Measurements from ENCODE around the gene CARMIL1. TPM values are rescaled to one million over a fixed set of nuclear protein-coding genes. Genes with fewer than 3 reads are reported as not detected.
A peak's percentile ranks its signal among the peaks of the same experiment; 100 is the strongest.

Gene CARMIL1
- total and polyA plus RNA-seq, 2 of the 8 experiments (the other 6 are each of a cell fraction or from before 2014, with no cell fraction given): 20.3 to 40.4 TPM

DNA sequence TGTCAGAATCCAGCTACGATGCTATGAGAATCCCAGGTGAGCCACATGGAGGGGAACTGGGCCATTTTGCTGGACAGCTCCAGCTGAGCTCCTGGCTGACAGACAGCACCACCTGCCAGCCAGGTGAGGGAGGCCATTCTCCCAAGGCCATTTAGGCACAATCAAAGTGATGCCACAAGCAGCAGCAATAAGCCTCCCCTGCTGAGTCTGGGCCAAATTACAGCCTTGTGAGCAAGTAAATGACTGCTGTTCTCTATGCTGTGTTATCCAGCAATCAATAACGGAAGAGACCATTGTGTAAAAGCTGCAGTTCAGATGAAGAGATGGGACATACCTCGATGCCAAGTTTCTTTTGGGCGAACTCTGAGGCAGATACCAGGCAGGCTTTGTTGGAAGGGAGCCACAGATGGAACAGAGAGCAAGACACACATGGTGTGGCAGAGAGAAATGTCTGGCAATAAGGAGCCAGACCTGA is 358.8 kb downstream of the CARMIL1 start (continued):
- TF ChIP-seq, protein P1, sequence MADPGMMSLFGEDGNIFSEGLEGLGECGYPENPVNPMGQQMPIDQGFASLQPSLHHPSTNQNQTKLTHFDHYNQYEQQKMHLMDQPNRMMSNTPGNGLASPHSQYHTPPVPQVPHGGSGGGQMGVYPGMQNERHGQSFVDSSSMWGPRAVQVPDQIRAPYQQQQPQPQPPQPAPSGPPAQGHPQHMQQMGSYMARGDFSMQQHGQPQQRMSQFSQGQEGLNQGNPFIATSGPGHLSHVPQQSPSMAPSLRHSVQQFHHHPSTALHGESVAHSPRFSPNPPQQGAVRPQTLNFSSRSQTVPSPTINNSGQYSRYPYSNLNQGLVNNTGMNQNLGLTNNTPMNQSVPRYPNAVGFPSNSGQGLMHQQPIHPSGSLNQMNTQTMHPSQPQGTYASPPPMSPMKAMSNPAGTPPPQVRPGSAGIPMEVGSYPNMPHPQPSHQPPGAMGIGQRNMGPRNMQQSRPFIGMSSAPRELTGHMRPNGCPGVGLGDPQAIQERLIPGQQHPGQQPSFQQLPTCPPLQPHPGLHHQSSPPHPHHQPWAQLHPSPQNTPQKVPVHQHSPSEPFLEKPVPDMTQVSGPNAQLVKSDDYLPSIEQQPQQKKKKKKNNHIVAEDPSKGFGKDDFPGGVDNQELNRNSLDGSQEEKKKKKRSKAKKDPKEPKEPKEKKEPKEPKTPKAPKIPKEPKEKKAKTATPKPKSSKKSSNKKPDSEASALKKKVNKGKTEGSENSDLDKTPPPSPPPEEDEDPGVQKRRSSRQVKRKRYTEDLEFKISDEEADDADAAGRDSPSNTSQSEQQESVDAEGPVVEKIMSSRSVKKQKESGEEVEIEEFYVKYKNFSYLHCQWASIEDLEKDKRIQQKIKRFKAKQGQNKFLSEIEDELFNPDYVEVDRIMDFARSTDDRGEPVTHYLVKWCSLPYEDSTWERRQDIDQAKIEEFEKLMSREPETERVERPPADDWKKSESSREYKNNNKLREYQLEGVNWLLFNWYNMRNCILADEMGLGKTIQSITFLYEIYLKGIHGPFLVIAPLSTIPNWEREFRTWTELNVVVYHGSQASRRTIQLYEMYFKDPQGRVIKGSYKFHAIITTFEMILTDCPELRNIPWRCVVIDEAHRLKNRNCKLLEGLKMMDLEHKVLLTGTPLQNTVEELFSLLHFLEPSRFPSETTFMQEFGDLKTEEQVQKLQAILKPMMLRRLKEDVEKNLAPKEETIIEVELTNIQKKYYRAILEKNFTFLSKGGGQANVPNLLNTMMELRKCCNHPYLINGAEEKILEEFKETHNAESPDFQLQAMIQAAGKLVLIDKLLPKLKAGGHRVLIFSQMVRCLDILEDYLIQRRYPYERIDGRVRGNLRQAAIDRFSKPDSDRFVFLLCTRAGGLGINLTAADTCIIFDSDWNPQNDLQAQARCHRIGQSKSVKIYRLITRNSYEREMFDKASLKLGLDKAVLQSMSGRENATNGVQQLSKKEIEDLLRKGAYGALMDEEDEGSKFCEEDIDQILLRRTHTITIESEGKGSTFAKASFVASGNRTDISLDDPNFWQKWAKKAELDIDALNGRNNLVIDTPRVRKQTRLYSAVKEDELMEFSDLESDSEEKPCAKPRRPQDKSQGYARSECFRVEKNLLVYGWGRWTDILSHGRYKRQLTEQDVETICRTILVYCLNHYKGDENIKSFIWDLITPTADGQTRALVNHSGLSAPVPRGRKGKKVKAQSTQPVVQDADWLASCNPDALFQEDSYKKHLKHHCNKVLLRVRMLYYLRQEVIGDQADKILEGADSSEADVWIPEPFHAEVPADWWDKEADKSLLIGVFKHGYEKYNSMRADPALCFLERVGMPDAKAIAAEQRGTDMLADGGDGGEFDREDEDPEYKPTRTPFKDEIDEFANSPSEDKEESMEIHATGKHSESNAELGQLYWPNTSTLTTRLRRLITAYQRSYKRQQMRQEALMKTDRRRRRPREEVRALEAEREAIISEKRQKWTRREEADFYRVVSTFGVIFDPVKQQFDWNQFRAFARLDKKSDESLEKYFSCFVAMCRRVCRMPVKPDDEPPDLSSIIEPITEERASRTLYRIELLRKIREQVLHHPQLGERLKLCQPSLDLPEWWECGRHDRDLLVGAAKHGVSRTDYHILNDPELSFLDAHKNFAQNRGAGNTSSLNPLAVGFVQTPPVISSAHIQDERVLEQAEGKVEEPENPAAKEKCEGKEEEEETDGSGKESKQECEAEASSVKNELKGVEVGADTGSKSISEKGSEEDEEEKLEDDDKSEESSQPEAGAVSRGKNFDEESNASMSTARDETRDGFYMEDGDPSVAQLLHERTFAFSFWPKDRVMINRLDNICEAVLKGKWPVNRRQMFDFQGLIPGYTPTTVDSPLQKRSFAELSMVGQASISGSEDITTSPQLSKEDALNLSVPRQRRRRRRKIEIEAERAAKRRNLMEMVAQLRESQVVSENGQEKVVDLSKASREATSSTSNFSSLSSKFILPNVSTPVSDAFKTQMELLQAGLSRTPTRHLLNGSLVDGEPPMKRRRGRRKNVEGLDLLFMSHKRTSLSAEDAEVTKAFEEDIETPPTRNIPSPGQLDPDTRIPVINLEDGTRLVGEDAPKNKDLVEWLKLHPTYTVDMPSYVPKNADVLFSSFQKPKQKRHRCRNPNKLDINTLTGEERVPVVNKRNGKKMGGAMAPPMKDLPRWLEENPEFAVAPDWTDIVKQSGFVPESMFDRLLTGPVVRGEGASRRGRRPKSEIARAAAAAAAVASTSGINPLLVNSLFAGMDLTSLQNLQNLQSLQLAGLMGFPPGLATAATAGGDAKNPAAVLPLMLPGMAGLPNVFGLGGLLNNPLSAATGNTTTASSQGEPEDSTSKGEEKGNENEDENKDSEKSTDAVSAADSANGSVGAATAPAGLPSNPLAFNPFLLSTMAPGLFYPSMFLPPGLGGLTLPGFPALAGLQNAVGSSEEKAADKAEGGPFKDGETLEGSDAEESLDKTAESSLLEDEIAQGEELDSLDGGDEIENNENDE (IDR thresholded peaks at IDR 0.05; ENCODE audit: insufficient replicate concordance, low read length): no peak
- TF ChIP-seq EP300 (IDR thresholded peaks at IDR 0.05; ENCODE audit: borderline replicate concordance in 1 of 2, low read depth in 2 of 2, low read length in 2 of 2) (no peak), ASH2L (IDR thresholded peaks at IDR 0.05; ENCODE audit: low read length) (no peak), KDM5A (IDR thresholded peaks at IDR 0.05; ENCODE audit: low read length) (no peak), POLR2AphosphoS5 (IDR thresholded peaks at IDR 0.05; ENCODE audit: low read depth, low read length) (no peak), YY1 (IDR thresholded peaks at IDR 0.05; ENCODE audit: low read depth, low read length) (peak; percentile 80; the same call in 1 of the 2 replicates), CEBPB (IDR thresholded peaks at IDR 0.05; ENCODE audit: low read depth, low read length) (no peak), CBX5 (IDR thresholded peaks at IDR 0.05; ENCODE audit: low read depth, low read length) (no peak), CREB1 (IDR thresholded peaks at IDR 0.05) (no peak), TAF1 (IDR thresholded peaks at IDR 0.05; ENCODE audit: low read depth, low read length) (no peak)
- TF ChIP-seq, protein P2, sequence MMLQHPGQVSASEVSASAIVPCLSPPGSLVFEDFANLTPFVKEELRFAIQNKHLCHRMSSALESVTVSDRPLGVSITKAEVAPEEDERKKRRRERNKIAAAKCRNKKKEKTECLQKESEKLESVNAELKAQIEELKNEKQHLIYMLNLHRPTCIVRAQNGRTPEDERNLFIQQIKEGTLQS (IDR thresholded peaks at IDR 0.05; ENCODE audit: insufficient read depth, low read depth, low read length): no peak

Measured in H1 (cell line).